HG02588 (cell line): ENCODE results near the gene SH3BP5L.
"Not testable (repeated sequence)": the region's sequence is repeated elsewhere in the genome, so short reads cannot be mapped to it uniquely, and the experiment has no call there.

Experiments
- ATAC-seq: cut with Tn5 transposase; IDR thresholded peaks from one replicate; pipeline ENCODE4 v1.9.1; 2021; ENCODE audit warnings: mild to moderate bottlenecking, moderate library complexity; ENCODE audit not compliant: unreplicated experiment

SH3BP5L gene

GRCh38 chr1:248830718-248831017 is 5.0 kb upstream of the SH3BP5L start:
- not testable (repeated sequence) for ATAC-seq

DNA sequence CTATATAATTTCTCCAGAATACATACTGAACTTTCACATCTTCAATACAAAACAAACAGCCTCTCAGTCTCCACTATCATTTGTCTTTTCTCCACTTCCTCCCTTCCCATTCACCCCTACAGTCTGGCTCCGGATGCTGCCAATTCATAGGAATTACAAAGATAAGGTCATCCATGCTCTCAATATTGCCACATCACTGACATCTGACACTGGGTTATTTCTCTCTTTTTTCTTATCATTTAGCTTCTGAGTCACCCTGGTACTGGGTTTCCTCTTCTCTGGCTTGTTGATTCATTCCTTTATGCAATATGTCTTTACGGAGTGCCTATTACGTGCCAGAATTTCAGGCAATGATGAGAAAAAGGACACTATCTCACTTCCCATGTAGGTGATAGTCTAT is 3.1 kb upstream of the SH3BP5L start:
- no peak for ATAC-seq

DNA sequence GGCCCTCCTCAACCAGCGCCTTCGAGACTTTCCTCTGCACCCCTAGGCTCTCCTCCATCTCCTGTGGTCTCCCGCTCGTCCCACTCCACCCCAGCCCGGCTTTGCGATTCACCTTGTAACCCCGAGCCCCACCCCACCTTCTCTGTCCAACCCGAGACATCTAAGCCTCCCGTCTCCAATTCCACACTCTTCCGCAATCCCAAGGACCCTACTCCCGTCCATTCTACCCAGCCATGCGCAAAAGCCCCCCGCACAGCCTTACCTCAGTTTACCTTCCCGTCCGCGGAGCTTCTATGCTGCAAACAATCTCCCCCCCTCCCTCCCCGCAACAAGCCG is 174 bp downstream of the SH3BP5L start:
- ATAC-seq = peak; percentile 1

DNA sequence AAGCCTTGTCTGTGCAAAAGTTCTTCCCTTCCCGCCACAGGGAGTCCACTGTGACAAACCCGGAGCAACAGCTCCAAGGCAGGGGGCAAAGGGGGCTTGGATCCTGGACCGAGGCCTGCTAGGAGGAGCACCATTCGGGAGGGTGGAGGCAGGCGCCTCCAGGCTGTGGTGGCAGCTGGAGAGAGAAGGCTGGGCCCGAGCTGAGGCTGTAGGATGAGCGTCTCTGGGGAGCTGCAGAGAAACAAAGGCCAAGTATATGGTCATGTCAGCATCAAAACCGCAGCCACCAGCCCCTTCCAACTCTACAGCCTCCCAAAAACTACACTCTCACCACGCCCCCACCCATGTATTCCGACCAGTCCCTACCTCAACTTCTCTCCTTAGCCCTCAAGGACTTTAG is 579 bp downstream of the SH3BP5L start:
- no peak for ATAC-seq

DNA sequence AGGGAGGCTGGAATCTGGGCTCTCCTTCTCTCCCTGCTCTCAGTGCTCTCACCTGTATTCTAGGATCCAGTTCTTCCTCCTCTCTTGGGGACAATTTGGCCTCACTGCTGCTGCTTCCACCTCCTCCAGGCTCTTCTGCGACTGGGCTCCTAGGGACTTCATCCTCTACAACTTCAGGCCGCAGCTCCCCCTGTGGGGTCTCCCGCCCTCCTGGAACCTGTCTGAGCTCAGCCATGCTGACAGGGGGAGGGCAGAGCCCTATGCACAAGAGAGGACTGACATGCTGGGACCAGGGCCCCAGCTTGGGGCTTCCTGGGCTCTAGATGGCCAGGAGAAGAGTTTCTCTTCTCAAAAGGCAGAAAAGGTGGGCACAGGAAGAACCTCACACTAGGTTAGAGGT is 1.0 kb downstream of the SH3BP5L start:
- ATAC-seq = no peak

- no peak for ATAC-seq
These were observed 1.4 kb downstream of the SH3BP5L start for GRCh38 chr1:248824301-248824700.

DNA sequence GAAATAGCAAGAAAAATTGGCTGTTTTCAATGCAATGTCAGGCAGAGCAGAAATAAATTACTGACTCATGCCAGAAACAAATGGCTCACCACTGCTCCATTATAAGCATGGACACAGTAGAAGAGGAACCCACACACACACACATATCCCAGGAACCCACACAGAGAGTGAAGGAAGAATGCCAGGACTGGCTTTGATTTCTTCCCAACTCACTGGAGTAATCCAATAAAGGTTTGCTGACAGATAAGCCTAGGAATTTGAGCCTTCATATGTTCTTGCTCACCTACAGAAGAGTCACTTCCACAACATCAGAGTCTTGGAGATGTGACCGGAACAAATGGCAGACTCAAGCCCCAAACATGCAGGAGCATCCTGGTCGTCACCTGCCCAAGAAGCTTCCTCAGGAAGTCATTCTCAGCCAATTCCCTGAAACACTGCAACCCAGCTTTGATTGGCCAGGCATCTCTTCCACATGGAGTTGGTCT is 2.2 kb downstream of the SH3BP5L start:
- no peak for ATAC-seq

GRCh38 chr1:248822148-248823032 is 3.3 kb downstream of the SH3BP5L start:
- no peak for ATAC-seq

DNA sequence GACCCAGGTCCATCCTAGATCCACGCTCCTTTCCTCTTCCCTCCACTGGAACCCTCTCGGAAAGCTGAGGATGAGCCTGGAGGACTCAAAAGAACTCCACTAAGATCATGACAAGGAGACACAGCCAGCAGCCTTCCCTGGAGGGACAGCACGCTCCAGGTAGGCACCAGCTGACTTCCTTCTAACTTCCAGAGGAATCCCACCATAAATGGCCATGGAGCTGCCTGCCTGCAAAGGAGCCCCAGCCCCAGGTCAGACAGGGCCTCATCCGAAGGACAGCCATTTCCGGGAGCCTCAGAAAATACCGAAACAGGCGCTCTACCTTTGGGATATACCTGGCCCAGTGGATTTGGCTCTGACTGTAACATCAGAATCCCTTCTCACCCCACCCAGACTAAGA is 4.1 kb downstream of the SH3BP5L start:
- ATAC-seq = no peak

DNA sequence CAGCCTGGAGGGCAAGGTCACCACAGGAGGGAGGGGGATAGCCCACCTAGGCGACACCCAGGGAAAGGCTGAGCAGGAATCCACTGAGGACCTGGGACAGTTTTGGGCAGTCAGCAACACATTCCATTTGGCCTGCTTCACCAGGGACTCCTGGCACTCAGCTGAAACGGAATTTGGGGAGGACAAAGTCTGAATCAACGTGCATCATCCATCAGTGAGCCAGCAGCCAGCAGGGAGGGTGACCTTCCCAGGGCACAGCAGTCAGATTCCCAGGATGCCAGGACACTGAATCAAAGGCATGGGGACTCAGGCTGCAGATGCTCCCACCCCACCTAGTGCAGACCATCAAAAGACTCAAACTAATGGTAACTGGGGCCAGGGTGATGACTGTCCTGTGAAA is 4.6 kb downstream of the SH3BP5L start:
- no peak for ATAC-seq

- ATAC-seq = no peak
These were observed 5.6 kb downstream of the SH3BP5L start for GRCh38 chr1:248820041-248820585.

DNA sequence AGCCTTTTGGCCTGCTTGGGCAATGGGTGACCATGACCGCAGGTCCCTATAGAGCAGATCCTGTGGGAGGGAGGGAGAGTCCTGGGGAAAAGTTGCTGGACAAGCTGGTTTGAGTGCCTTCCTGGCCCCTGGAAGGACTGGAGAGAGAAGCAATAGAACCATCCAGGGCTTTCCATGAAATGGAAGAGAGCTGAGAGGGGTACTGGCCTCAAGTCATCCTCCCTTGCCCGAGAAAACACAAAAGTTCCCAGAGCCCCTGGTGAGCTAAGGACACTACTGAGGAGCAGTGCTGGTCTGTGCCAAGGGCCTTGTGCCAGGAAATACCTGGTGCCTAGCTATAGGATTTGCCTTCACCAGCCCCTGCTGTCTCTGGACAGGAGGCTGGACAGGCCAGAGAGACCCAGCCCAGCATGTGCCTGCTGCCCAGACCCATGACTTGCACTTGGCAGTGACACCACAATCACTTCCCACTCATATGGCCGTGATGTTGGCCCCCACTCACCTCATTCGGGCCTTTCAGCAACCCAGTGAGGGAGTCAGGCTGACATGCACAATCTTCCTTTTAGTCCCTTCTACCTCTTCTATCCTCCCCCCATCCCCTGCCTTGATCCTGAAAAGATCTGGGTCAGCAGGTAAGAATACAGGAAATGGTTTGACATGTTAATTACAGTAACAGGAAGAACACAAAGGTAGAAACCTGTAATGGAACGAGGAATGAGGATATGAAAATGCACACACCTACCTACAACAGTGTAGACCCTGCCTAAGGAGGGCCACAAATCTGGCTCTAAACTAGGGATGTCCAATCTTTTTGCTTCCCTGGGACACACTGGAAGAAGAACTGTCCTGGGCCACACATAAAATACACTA is 7.0 kb downstream of the SH3BP5L start:
- peak; percentile 38 for ATAC-seq

DNA sequence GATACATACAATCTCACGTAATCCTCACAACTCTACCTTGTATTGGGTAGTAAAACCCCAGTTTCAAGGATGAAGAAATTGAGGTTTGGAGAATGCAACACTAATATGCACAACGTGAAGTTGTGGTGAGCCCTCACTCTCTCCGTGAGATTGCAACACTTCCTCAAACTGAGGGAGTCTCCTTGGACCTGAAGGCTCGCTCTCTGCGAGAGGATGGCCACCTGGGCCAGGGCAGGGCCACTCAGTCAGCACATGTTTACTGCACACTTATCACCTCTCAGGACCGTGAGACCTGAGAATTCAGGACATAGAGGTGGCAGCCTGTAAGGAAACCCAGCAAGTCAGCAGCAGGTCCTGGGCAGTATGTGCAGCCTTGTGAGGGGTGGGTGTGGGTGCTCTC is 8.7 kb downstream of the SH3BP5L start:
- ATAC-seq = no peak

GRCh38 chr1:248816042-248816851 is 9.5 kb downstream of the SH3BP5L start:
- ATAC-seq = no peak

DNA sequence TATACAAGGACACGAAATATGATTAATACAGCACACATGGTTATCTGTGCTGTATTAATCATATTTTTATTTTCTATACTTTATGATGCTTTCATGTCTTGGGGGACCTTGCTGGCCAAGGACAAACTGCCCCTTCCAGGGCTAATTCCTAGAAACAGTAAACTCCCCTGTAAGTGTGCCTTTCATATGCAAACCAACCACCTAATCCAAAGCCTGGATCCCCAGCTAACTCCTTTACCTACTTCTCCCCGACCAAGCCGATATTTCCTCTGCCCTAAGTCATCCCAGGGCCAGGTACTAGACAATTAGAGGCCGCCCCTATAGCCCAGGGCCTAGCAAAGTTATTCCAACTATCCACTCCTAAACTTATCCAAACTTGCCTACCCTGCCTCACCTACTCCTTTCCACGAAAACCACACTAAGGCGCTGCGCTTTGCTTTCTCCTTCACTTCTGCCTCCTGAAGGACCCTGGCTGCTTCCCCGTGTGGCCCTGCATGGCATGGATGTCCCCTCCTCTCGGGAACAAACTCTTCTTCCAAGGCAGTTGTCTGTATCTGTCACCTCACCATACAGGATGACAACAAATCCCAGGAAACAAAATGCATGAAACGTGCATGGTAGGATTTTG is 10.2 kb downstream of the SH3BP5L start:
- ATAC-seq = no peak

GRCh38 chr1:248814351-248814750 is 11.4 kb downstream of the SH3BP5L start:
- no peak for ATAC-seq

- no peak for ATAC-seq
These were observed 12.2 kb downstream of the SH3BP5L start for GRCh38 chr1:248813546-248813945.

DNA sequence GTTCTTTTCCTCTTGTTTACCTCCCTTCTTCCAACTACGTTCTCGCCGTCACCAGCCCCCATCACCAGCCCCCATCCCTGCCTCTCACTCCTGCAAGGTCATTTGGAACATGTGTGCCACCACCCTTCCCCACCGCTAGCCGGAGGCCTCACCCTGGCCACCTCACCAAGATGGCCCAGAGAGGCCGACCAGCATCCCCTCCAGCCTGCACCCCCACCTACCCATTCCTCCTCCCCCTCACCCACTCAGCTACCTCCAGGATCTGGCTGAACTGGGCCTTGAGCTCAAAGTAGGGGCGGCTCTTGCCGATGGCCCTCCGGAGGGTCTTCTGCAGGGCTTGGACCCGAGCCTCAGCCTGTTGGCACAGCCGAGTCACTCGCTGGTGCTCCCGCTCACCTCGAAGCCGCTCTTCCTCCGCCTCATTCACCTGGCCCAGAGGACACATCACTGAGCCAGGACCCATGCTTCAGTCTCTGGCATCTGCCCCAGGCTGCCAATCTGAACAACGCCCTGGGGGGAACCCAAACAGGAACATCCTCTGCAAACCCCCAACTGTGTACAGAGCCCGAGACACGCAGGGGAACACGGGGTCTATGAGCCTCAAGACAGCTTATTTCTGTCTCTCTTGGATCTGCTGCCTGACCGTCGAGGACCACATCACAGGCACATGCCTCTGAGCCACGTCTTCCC is 12.8 kb downstream of the SH3BP5L start:
- ATAC-seq = no peak

DNA sequence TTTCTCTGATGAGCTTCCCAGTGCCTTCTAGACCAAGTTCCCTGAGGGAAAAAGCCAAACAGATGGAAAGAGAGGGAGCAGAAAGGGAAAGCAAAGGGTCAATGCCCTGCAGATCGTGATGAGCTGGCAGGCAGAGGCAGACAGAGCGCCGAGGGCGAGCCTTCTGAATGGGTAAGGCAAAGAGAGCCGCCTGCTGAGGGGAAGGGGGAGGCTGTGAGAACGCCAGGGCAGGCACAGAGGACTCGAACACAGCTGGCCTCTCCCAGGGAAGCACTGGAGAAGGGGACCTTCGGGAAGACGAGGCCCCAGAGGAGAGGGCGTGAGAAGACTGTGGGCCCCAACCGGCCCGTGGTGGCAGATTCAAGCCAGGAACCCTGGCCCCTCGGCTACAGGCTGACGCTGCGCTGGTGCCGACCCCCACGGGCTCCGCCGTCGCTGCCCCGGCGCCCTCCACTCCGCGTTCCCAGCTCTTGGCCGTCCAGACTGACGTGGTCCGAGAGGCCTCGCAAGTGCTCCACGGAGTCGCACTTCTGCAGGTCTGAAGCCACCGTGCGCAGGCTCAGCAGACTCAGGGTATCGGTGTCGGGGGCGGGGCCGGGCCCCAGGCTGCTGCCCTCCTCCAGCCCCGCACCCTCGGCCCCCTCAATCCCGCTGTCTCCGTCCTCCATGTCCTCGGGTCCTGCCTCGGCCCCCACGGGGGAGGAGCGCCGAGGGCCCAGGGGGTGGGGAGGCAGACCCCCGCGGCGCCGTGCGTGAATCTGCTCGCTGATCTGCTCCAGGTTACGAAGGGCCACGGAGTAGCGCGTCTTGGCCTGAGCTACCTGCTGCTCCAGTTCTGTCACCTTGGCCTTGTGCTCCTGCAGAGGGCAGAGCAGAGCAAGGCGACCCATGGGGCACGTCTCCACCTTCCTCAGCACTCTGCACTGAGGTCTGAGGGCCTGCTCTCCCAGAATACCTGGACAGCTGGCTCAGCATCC is 13.9 kb downstream of the SH3BP5L start:
- ATAC-seq = no peak
